ENCODE results near the gene DAGLB. TPM values are rescaled to one million over a fixed set of nuclear protein-coding genes. Genes with fewer than 3 reads are reported as not detected.

The DAGLB gene
- total and polyA plus RNA-seq, 11 donors = 4.1 to 17.2 (median 7.4) TPM

DNA sequence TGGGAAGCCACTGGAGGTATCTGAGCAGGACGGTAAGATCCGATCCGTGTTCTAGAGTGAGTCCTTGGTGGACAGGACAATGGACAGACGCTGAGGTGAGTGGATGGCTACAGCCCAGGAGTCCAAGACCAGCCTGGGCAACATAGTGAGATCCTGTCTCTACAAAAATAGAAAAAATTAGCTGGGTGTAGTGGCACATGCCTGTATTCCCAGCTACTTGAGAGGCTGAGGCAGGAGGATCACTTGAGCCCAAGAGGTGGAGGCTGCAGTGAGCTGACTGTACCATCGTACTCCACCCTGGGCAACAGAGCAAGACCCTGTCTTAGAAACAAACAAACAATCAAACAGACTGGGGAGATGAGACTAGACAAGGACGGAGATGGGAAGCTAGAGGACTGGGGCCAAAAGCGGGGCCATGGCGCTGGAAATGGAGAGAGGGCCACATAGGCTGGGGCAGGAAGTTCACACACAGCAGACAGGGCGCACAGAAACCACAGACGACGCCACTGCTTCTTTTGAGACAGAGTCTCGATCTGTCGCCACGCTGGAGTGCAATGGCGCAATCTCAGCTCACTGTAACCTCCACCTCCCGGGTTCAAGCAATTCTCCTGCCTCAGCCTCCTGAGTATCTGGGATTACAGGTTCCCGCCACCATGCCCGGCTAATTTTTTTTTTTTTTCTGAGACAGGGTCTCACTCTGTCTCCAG is 24.7 kb downstream of the DAGLB start:
- peak in 3 of 5 donors; percentile 64 to 77 (median 71) for DNase-seq
- ATAC-seq = peak in 2 of 4 donors; percentile 21 to 24
- H3K4me3 ChIP-seq = no peak overlapping the region
- peaks cover 0 to 28% (median 0%) of the 10 kb centered on the region in 12 donors for H3K4me1 ChIP-seq
- H3K27ac ChIP-seq = peak overlapping the region in 3 of 12 donors; percentile 2 to 89 (median 14)
- TF ChIP-seq POLR2A (IDR thresholded peaks at IDR 0.05) (no peak), CTCF (IDR thresholded peaks at IDR 0.05) (no peak)
- H3K36me3 ChIP-seq = peaks cover 0 to 79% (median 52%) of the 10 kb centered on the region in 9 donors
- H3K9me3 ChIP-seq = no peaks in the 10 kb centered on the region
- no peaks in the 10 kb centered on the region for H3K27me3 ChIP-seq
- 79 to 95% (median 87%) methylated on average over 18 of the region's 18 CpGs for WGBS, 4 donors
- intact Hi-C loops (cut with DNase I) = loop anchor here in 1 of 10 donors (5.0 kb wide), 1 partner anchor 71 kb away; no protein-coding TSS in a partner anchor

GRCh38 chr7:6422095-6422494 is 25.7 kb downstream of the DAGLB start:
- intact Hi-C loops (cut with DNase I) = loop anchor here in 1 of 10 donors (5.0 kb wide), 1 partner anchor 70 kb away; no protein-coding TSS in a partner anchor
- WGBS, 4 donors = 91 to 96% (median 94%) methylated on average over 16 of the region's 16 CpGs
- Histone ChIP-seq H3K4me1 (peaks cover 0 to 28% (median 0%) of the 10 kb centered on the region in 12 donors), H3K27ac (peak overlapping the region in 1 of 12 donors; percentile 89), H3K4me3 (no peak overlapping the region), H3K27me3 (no peaks in the 10 kb centered on the region), H3K9me3 (no peaks in the 10 kb centered on the region), H3K36me3 (peaks cover 0 to 79% (median 49%) of the 10 kb centered on the region in 9 donors)
- no peak for TF ChIP-seq CTCF (IDR thresholded peaks at IDR 0.05)
- TF ChIP-seq POLR2A (IDR thresholded peaks at IDR 0.05) = no peak
- DNase-seq (no peak), ATAC-seq (no peak)

DNA sequence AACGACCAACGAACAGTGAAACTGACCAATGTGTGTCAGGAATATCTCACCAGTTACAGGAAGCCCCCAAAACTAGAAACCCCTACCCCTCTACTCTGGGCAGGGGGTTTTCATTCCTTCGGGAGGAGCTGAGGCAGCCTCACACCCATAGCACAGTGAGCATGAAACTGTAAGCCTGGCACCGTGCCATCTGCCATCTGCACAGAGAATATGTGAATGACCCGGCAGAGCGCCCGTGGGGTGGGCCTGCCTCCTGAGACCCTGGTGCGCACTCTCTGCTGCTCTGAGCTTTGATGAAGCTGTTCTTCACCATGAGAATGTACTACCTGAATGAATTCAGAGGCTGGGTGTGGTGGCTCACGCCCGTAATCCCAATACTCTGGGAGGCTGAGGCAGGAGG is 27.1 kb downstream of the DAGLB start:
- Histone ChIP-seq H3K27me3 (no peaks in the 10 kb centered on the region), H3K9me3 (no peaks in the 10 kb centered on the region), H3K27ac (no peak overlapping the region), H3K4me3 (no peak overlapping the region), H3K4me1 (peaks cover 0 to 28% (median 0%) of the 10 kb centered on the region in 12 donors), H3K36me3 (peaks cover 3 to 79% (median 49%) of the 10 kb centered on the region in 9 donors)
- ATAC-seq = no peak
- DNase-seq = no peak
- intact Hi-C loops (cut with DNase I) = loop anchor here in 1 of 10 donors (5.0 kb wide), 1 partner anchor 68 kb away; no protein-coding TSS in a partner anchor
- no peak for TF ChIP-seq CTCF (IDR thresholded peaks at IDR 0.05)
- no peak for TF ChIP-seq POLR2A (IDR thresholded peaks at IDR 0.05)
- 93 to 95% (median 95%) methylated on average over 8 to 10 of the region's 10 CpGs for WGBS, 4 donors

DNA sequence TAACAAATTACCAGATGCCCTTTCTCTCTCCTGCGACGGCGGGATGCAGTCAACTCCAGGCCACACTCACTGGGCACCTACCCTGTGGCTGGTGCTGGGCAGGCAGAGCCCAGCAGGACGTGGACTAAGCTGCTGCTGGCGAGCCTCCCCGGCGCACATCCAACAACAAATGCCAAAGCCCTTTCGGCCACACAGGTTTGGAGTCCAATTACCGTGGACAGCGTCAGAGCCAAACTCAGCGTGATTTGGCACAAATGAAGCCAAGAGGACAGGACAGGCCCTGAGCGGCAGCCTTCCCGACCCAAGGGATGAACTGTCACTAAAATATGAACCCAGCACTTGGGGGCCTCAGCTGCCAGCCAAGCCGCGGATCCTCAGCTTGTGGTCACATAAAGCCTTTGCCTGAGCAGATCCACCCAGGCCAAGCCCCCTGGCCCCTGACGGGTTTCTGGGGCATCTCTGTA is 28.4 kb downstream of the DAGLB start:
- peaks cover 0 to 16% (median 0%) of the 10 kb centered on the region in 12 donors for H3K4me1 ChIP-seq
- H3K36me3 ChIP-seq = peaks cover 3 to 79% (median 50%) of the 10 kb centered on the region in 9 donors
- H3K27me3 ChIP-seq = no peaks in the 10 kb centered on the region
- intact Hi-C loops (cut with DNase I) = no loop called here
- 84 to 93% (median 91%) methylated on average over 16 of the region's 16 CpGs for WGBS, 4 donors
- TF ChIP-seq POLR2A (IDR thresholded peaks at IDR 0.05) (no peak), CTCF (IDR thresholded peaks at IDR 0.05) (no peak)
- no peaks in the 10 kb centered on the region for H3K9me3 ChIP-seq
- H3K4me3 ChIP-seq = no peak overlapping the region
- peak overlapping the region in 1 of 12 donors; percentile 26 for H3K27ac ChIP-seq
- peak; percentile 58 to 82 (median 66) for ATAC-seq
- peak in 2 of 5 donors; percentile 43 to 70 for DNase-seq
